ENCODE data around the gene S100A7. TPM values are rescaled to one million over a fixed set of nuclear protein-coding genes. Genes with fewer than 3 reads are reported as not detected.
A peak's percentile ranks its signal among the peaks of the same experiment; 100 is the strongest.

Gene S100A7
- total RNA-seq (not detected), polyA plus RNA-seq (ENCODE audit: insufficient read depth in 1 of 8, insufficient read length in 8 of 8, low replicate concordance in 1 of 8) (not detected)
- long read RNA-seq, donor 1, result 0 reads
- long read RNA-seq, donor 2, result 0 reads
- long read RNA-seq, donor 3, result 0 reads
- long read RNA-seq, donor 4, result 0 reads
- long read RNA-seq, donor 5, result 0 reads
- long read RNA-seq, donor 6, result 0 reads
- long read RNA-seq, donor 7, result 0 reads
- long read RNA-seq, donor 8, result 0 reads
- long read RNA-seq, donor 9, result 0 reads
- long read RNA-seq, donor 10, result 0 reads
- long read RNA-seq, donor 11, result 0 reads

DNA sequence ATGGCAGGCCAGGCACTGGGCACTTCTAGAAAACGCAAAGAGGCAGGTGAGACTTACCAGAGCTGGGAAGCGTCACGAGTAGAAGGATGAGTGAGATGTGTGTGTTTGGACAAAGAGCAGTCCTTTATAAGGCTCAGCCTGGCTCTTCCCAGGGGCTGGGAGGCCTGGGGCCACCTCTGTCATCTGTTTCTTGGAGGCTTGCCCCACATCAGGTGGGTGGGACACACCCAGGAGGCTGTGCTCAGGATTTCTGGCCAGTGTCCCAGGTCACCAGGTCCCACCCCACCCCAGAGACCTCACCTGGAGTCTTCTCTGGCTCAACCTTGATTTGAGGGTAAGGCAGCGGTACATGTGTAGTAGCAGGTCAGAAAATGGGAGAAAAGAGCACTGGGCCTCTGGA is at the start of gene S100A7:
Gene S100A7, minus strand, starts transcription at position 101 of the 400 bp plus-strand sequence. CDS start 1,638 bp downstream, outside the sequence.
- peaks cover under 1% of the 10 kb centered on the region for H3K4me1 ChIP-seq (ENCODE audit: control insufficient read depth, insufficient read depth, low read length)
- no peak within 1 kb of the TSS for H3K27ac ChIP-seq (ENCODE audit: low read length)
- H3K36me3 ChIP-seq (ENCODE audit: control insufficient read depth, insufficient read depth, low read length), result no peaks in the 10 kb centered on the region
- no peaks in the 10 kb centered on the region for H3K9me3 ChIP-seq (replicated peaks; ENCODE audit: control insufficient read depth, low read depth, low read length)
- DNase-seq, result no peak
- WGBS (ENCODE audit: insufficient coverage), result 88% methylated on average over 2 of the region's 4 CpGs
- no peak within 1 kb of the TSS for H3K4me3 ChIP-seq (ENCODE audit: low read length)
- H3K27me3 ChIP-seq (ENCODE audit: control insufficient read depth, insufficient read depth, low read length), result peaks cover 5% of the 10 kb centered on the region

GRCh38 chr1:153509729-153510354 is 49.4 kb upstream of the S100A7 start:
- no peak overlapping the region for H3K4me3 ChIP-seq (ENCODE audit: low read length)
- H3K27me3 ChIP-seq (ENCODE audit: control insufficient read depth, insufficient read depth, low read length), result no peaks in the 10 kb centered on the region
- DNase-seq, result no peak
- no peak overlapping the region for H3K27ac ChIP-seq (ENCODE audit: low read length)
- H3K9me3 ChIP-seq (replicated peaks; ENCODE audit: control insufficient read depth, low read depth, low read length), result no peaks in the 10 kb centered on the region
- 60% methylated on average over 2 of the region's 4 CpGs for WGBS (ENCODE audit: insufficient coverage)
- H3K4me1 ChIP-seq (ENCODE audit: control insufficient read depth, insufficient read depth, low read length), result peaks cover 26% of the 10 kb centered on the region
- H3K36me3 ChIP-seq (ENCODE audit: control insufficient read depth, insufficient read depth, low read length), result no peaks in the 10 kb centered on the region

- H3K36me3 ChIP-seq (ENCODE audit: control insufficient read depth, insufficient read depth, low read length), result no peaks in the 10 kb centered on the region
- no peak overlapping the region for H3K4me3 ChIP-seq (ENCODE audit: low read length)
- H3K27ac ChIP-seq (ENCODE audit: low read length), result no peak overlapping the region
- DNase-seq, result no peak
- no peaks in the 10 kb centered on the region for H3K9me3 ChIP-seq (replicated peaks; ENCODE audit: control insufficient read depth, low read depth, low read length)
- 94% methylated on average over 3 of the region's 3 CpGs for WGBS (ENCODE audit: insufficient coverage)
- no peaks in the 10 kb centered on the region for H3K27me3 ChIP-seq (ENCODE audit: control insufficient read depth, insufficient read depth, low read length)
- H3K4me1 ChIP-seq (ENCODE audit: control insufficient read depth, insufficient read depth, low read length), result peaks cover 26% of the 10 kb centered on the region
Measured at GRCh38 chr1:153509036-153509435, 48.6 kb upstream of the S100A7 start.

GRCh38 chr1:153507926-153508583 is 47.6 kb upstream of the S100A7 start:
- Histone ChIP-seq H3K27ac (ENCODE audit: low read length) (no peak overlapping the region), H3K9me3 (replicated peaks; ENCODE audit: control insufficient read depth, low read depth, low read length) (no peaks in the 10 kb centered on the region), H3K4me3 (ENCODE audit: low read length) (no peak overlapping the region), H3K27me3 (ENCODE audit: control insufficient read depth, insufficient read depth, low read length) (no peaks in the 10 kb centered on the region), H3K36me3 (ENCODE audit: control insufficient read depth, insufficient read depth, low read length) (no peaks in the 10 kb centered on the region), H3K4me1 (ENCODE audit: control insufficient read depth, insufficient read depth, low read length) (peaks cover 29% of the 10 kb centered on the region)
- no peak for DNase-seq
- whole genome bisulfite sequencing (ENCODE audit: insufficient coverage), result 91% methylated on average over 3 of the region's 11 CpGs

DNA sequence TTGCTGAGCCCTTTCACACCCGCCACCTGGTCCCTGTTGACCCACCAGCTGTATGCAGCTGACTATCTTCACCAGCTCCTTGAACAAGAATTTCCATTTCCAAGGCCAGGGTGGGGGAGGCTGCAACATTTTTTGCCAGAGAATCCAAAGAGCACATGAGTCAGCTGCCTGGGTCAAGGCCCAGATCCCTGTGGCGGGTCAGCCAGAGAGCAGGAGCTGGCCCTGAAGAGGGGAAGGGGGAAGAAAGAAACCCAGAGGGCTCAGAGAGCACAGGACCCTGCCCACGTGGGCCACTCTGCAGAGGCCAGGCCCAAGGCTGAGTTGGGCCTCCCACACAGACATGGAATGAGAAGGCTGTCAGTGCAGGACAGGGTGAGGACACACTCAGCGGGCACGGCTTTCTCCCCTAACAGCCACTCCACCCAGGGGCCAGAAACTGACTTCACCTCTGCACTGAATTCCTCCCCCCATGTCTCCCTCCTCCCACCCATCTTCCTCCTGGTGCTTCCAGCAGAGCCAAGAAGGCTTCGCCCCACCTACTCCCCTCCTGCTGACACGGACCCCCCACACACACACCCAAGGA is 46.5 kb upstream of the S100A7 start:
- H3K27ac ChIP-seq (ENCODE audit: low read length), result peak overlapping the region; percentile 85
- no peak overlapping the region for H3K4me3 ChIP-seq (ENCODE audit: low read length)
- peaks cover 32% of the 10 kb centered on the region for H3K4me1 ChIP-seq (ENCODE audit: control insufficient read depth, insufficient read depth, low read length)
- no peaks in the 10 kb centered on the region for H3K27me3 ChIP-seq (ENCODE audit: control insufficient read depth, insufficient read depth, low read length)
- WGBS (ENCODE audit: insufficient coverage), result 14% methylated on average over 6 of the region's 7 CpGs
- no peaks in the 10 kb centered on the region for H3K9me3 ChIP-seq (replicated peaks; ENCODE audit: control insufficient read depth, low read depth, low read length)
- DNase-seq, result peak; percentile 98
- no peaks in the 10 kb centered on the region for H3K36me3 ChIP-seq (ENCODE audit: control insufficient read depth, insufficient read depth, low read length)

DNA sequence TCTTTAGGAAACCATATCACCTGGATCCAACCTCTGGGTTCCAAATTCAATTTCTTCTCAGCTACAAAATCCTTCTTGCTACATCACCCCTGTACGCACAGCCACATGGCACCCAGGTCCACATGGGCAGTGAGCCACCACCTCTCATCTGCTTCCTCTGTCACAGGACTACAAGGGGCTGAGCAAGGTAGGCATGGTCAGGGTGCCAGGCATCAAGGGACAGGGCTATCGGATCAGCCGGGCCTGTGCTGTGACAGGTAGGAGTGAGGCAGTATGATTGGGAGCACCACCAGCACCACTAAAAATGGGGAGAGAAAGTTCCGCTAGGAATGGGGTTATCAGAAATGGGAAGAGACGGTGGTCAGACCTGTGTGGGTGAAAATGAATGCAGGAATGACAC is 45.9 kb upstream of the S100A7 start:
- Histone ChIP-seq H3K4me1 (ENCODE audit: control insufficient read depth, insufficient read depth, low read length) (peaks cover 32% of the 10 kb centered on the region), H3K4me3 (ENCODE audit: low read length) (no peak overlapping the region), H3K27me3 (ENCODE audit: control insufficient read depth, insufficient read depth, low read length) (no peaks in the 10 kb centered on the region), H3K36me3 (ENCODE audit: control insufficient read depth, insufficient read depth, low read length) (no peaks in the 10 kb centered on the region), H3K27ac (ENCODE audit: low read length) (peak overlapping the region; percentile 85), H3K9me3 (replicated peaks; ENCODE audit: control insufficient read depth, low read depth, low read length) (no peaks in the 10 kb centered on the region)
- WGBS (ENCODE audit: insufficient coverage), result 62% methylated on average over 2 of the region's 5 CpGs
- DNase-seq, result no peak

- Histone ChIP-seq H3K4me3 (ENCODE audit: low read length) (no peak overlapping the region), H3K36me3 (ENCODE audit: control insufficient read depth, insufficient read depth, low read length) (no peaks in the 10 kb centered on the region), H3K27me3 (ENCODE audit: control insufficient read depth, insufficient read depth, low read length) (no peaks in the 10 kb centered on the region), H3K27ac (ENCODE audit: low read length) (no peak overlapping the region), H3K9me3 (replicated peaks; ENCODE audit: control insufficient read depth, low read depth, low read length) (no peaks in the 10 kb centered on the region), H3K4me1 (ENCODE audit: control insufficient read depth, insufficient read depth, low read length) (peaks cover 29% of the 10 kb centered on the region)
- no peak for DNase-seq
- WGBS (ENCODE audit: insufficient coverage), result no CpG with 5 or more reads among the region's 1 CpG
Measured at GRCh38 chr1:153505576-153505975, 45.1 kb upstream of the S100A7 start.

GRCh38 chr1:153503766-153504165 is 43.3 kb upstream of the S100A7 start:
- Histone ChIP-seq H3K27me3 (ENCODE audit: control insufficient read depth, insufficient read depth, low read length) (no peaks in the 10 kb centered on the region), H3K4me1 (ENCODE audit: control insufficient read depth, insufficient read depth, low read length) (peaks cover 34% of the 10 kb centered on the region), H3K27ac (ENCODE audit: low read length) (no peak overlapping the region), H3K9me3 (replicated peaks; ENCODE audit: control insufficient read depth, low read depth, low read length) (no peaks in the 10 kb centered on the region), H3K36me3 (ENCODE audit: control insufficient read depth, insufficient read depth, low read length) (no peaks in the 10 kb centered on the region), H3K4me3 (ENCODE audit: low read length) (no peak overlapping the region)
- DNase-seq, result no peak
- 100% methylated on average over 1 of the region's 3 CpGs for WGBS (ENCODE audit: insufficient coverage)

DNA sequence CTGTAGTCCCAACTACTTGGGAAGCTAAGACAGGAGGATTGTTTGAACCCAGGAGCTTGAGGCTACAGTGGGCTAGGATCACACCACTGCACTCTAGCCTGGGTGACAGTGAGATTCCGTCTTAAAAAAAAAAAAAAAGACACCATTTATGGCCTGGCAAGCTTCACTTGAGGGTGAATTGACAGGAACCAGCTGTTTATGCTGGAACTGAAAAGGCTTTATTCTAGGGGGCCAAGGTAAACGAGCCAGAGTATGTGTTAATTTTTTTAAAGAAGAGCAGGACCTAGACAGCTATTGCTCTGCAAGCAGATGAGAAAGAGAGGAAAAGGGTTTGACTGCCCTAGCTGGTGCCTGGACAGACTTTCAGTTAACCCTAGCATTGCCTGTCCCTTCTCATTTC is 38.3 kb upstream of the S100A7 start:
- Histone ChIP-seq H3K4me3 (ENCODE audit: low read length) (no peak overlapping the region), H3K36me3 (ENCODE audit: control insufficient read depth, insufficient read depth, low read length) (no peaks in the 10 kb centered on the region), H3K9me3 (replicated peaks; ENCODE audit: control insufficient read depth, low read depth, low read length) (no peaks in the 10 kb centered on the region), H3K27ac (ENCODE audit: low read length) (no peak overlapping the region), H3K27me3 (ENCODE audit: control insufficient read depth, insufficient read depth, low read length) (no peaks in the 10 kb centered on the region), H3K4me1 (ENCODE audit: control insufficient read depth, insufficient read depth, low read length) (peaks cover 18% of the 10 kb centered on the region)
- DNase-seq, result no peak
- 0% methylated on average over 1 of the region's 2 CpGs for WGBS (ENCODE audit: insufficient coverage)

GRCh38 chr1:153495536-153495935 is 35.1 kb upstream of the S100A7 start:
- H3K36me3 ChIP-seq (ENCODE audit: control insufficient read depth, insufficient read depth, low read length), result no peaks in the 10 kb centered on the region
- H3K4me1 ChIP-seq (ENCODE audit: control insufficient read depth, insufficient read depth, low read length), result peaks cover 26% of the 10 kb centered on the region
- 39% methylated on average over 4 of the region's 6 CpGs for WGBS (ENCODE audit: insufficient coverage)
- no peak for DNase-seq
- H3K27ac ChIP-seq (ENCODE audit: low read length), result no peak overlapping the region
- no peak overlapping the region for H3K4me3 ChIP-seq (ENCODE audit: low read length)
- H3K27me3 ChIP-seq (ENCODE audit: control insufficient read depth, insufficient read depth, low read length), result peaks cover 2% of the 10 kb centered on the region
- no peaks in the 10 kb centered on the region for H3K9me3 ChIP-seq (replicated peaks; ENCODE audit: control insufficient read depth, low read depth, low read length)

Measured in muscle of leg (tissue), 16 donors.